Naive B cell (primary cell): ENCODE measurements around the gene ADGRA3. TPM values are rescaled to one million over a fixed set of nuclear protein-coding genes. Genes with fewer than 3 reads are reported as not detected.

ENCODE experiments used
- ATAC-seq, 2 donors: fragments of 150-1000 bp; cut with Tn5 transposase; 2 replicates each; pipeline ENCODE4 v1.10.0; 2021; ENCODE audit warnings: low read depth in 2 of 2, mild to moderate bottlenecking in 2 of 2, moderate library complexity in 2 of 2
- DNase-seq: peaks from one replicate; pipeline ENCODE4 v3.0.0; 2022
- H3K27ac Mint-ChIP-seq, 6 donors: one replicate each; pipeline ENCODE4 v1.8.0; 2020 to 2022; ENCODE audit warnings: mild to moderate bottlenecking in 6 of 6, mixed read lengths in 6 of 6, moderate library complexity in 5 of 6, inconsistent platforms in 2 of 6
- H3K27me3 Mint-ChIP-seq, 3 donors: one replicate each; pipeline ENCODE4 v1.8.0; 2021 to 2022; ENCODE audit warnings: mixed read lengths in 3 of 3, mild to moderate bottlenecking in 1 of 3
- H3K36me3 Mint-ChIP-seq, 2 donors: one replicate each; pipeline ENCODE4 v1.8.0; 2020 to 2022; ENCODE audit warnings: mixed read lengths in 2 of 2, inconsistent platforms in 1 of 2, mild to moderate bottlenecking in 1 of 2
- H3K4me1 Mint-ChIP-seq, 3 donors: one replicate each; pipeline ENCODE4 v1.8.0; 2020 to 2022; ENCODE audit warnings: mixed read lengths in 3 of 3, inconsistent platforms in 1 of 3, mild to moderate bottlenecking in 1 of 3, moderate library complexity in 1 of 3
- H3K4me3 Mint-ChIP-seq, 8 donors: one replicate each; pipeline ENCODE4 v1.8.0; 2020 to 2022; ENCODE audit warnings: mild to moderate bottlenecking in 8 of 8, mixed read lengths in 8 of 8, moderate library complexity in 8 of 8, inconsistent platforms in 2 of 8
- H3K9me3 Mint-ChIP-seq, 7 donors: one replicate each; pipeline ENCODE4 v1.8.0; 2020 to 2022; ENCODE audit warnings: mixed read lengths in 7 of 7, mild to moderate bottlenecking in 5 of 7, inconsistent platforms in 2 of 7, moderate library complexity in 1 of 7
- polyA plus RNA-seq, 6 donors: library from polyadenylated mRNA; unstranded; fragments of 300-500 nt; fragmentation: Illumina TruSeq; gene quantifications; one replicate each; pipeline ENCODE4 v1.2.3, GENCODE V29; 2021; ENCODE audit warnings: low read depth in 6 of 6

Gene ADGRA3
- polyA plus RNA-seq, 6 donors from 2014 or later = 0.10 to 0.32 TPM; not detected in 4

GRCh38 chr4:22339491-22339890 lies 176.4 kb downstream of the ADGRA3 start:
- no peak for ATAC-seq
- Mint-ChIP-seq H3K4me1 (no peaks in the 10 kb centered on the region), H3K27ac (no peak overlapping the region), H3K27me3 (no peaks in the 10 kb centered on the region), H3K9me3 (peaks cover 0 to 6% (median 0%) of the 10 kb centered on the region in 7 donors), H3K4me3 (no peak overlapping the region), H3K36me3 (no peaks in the 10 kb centered on the region)
- DNase-seq = no peak

- peaks cover 0 to 6% (median 0%) of the 10 kb centered on the region in 7 donors for H3K9me3 Mint-ChIP-seq
- ATAC-seq (no peak), DNase-seq (no peak)
- H3K4me1 Mint-ChIP-seq = no peaks in the 10 kb centered on the region
- H3K27ac Mint-ChIP-seq = peak overlapping the region in 1 of 6 donors; percentile 23
- no peaks in the 10 kb centered on the region for H3K36me3 Mint-ChIP-seq
- H3K27me3 Mint-ChIP-seq = no peaks in the 10 kb centered on the region
- H3K4me3 Mint-ChIP-seq = no peak overlapping the region
These were observed 177.1 kb downstream of the ADGRA3 start for GRCh38 chr4:22338796-22339195.

Other genes with a start within 250 kb of the ADGRA3 start
- under 1 TPM in 3 of 6 donors, not detected in 3; 0.17 to 0.63 (median 0.51) TPM for gene GBA3, start 176.9 kb upstream of the ADGRA3 start, polyA plus RNA-seq